GM21723 (cell line): ENCODE measurements around the gene ITSN1.
"Not testable (repeated sequence)": the region's sequence is repeated elsewhere in the genome, so short reads cannot be mapped to it uniquely, and the experiment has no call there.

Experiments used
- ATAC-seq: cut with Tn5 transposase; IDR thresholded peaks from one replicate; pipeline ENCODE4 v1.9.1; 2021; ENCODE audit warnings: mild to moderate bottlenecking, moderate library complexity; ENCODE audit not compliant: unreplicated experiment

The ITSN1 gene

GRCh38 chr21:33915368-33916199 is 273.3 kb downstream of the ITSN1 start, which contains the start of gene ATP5PO:
Gene ATP5PO, minus strand, starts transcription at chr21:33915804. Its CDS starts 41 bp downstream, at chr21:33915763.
- ATAC-seq = peak; percentile 96

- peak; percentile 10 for ATAC-seq
Measured at GRCh38 chr21:33916200-33916567, 273.9 kb downstream of the ITSN1 start.

- no peak for ATAC-seq
Measured at GRCh38 chr21:33917421-33917820, 275.1 kb downstream of the ITSN1 start.

DNA sequence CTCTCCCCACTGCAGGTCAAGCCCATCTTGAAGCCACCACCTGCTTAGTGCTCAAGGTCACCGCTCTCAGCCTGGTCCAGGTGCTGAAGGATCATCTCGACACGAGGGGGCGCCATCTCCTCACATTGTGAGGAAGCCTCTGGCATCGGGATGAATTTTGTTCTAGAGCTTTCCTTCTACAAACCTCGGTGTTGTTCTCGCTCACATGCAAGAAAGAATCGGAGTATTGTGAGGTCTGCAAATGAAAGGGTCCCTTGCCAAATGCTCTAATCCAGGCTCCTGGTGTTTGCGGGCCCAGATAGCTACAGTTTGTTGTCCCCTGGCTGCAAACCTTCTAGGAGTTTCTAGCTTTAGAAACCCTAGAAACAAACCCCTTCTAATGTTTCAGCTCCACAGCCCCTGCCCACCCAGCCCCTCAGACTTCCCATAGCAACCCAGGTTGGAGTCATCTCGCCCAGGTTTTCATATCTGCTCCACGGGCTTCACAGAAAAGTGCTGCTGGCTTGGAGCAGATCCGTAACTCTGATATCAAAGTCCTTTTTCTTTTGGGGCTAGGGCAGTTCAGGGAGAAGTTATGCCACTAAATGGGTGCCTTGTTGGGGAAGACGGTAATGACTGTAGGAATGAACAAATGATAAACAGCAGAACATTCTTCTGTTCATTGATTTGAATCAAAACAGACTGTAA is 281.9 kb downstream of the ITSN1 start:
- ATAC-seq = peak; percentile 96

DNA sequence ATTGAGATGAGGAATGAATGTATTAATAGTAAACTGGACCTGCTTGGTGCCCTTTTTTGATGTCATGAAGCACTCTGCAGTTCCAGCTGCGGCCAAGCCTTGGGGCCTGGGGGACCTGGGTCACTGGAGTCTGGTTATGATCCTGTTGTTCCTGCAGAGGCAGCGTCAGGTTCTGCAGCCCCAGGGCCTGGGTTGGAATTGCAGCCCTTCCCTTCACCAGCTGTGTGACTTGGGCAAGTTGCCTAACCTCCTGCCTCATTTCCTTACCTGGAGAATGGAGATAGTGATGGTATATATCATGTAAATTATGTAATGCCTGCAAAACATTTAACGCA is 282.4 kb downstream of the ITSN1 start:
- ATAC-seq = no peak

DNA sequence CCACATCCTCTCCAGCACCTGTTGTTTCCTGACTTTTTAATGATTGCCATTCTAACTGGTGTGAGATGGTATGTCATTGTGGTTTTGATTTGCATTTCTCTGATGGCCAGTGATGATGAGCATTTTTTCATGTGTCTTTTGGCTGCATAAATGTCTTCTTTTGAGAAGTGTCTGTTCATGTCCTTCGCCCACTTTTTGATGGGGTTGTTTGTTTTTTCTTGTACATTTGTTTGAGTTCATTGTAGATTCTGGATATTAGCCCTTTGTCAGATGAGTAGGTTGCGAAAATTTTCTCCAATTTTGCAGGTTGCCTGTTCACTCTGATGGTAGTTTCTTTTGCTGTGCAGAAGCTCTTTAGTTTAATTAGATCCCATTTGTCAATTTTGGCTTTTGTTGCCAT is 283.9 kb downstream of the ITSN1 start:
- ATAC-seq = not testable (repeated sequence)

GRCh38 chr21:33931052-33931798 is 288.9 kb downstream of the ITSN1 start:
- not testable (repeated sequence) for ATAC-seq

GRCh38 chr21:33931799-33932390 is 289.6 kb downstream of the ITSN1 start:
- ATAC-seq = no peak

DNA sequence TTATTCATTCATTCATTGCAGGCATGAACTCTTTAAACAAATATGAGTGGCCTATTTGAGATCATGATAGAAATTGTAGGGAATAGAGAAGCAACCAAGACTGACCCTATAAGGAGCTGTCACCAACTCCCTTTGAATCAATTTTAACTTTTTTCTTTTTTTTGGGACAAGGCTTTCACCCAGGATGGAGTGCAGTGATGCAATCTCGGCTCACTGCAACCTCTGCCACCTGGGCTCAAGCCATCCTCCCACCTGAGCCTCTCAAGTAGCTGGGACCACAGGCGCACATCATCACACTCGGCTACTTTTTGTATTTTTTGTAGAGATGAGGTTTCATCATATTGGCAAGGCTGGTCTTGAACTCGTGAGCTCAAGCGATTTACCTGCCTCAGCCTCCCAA is 290.4 kb downstream of the ITSN1 start:
- no peak for ATAC-seq

DNA sequence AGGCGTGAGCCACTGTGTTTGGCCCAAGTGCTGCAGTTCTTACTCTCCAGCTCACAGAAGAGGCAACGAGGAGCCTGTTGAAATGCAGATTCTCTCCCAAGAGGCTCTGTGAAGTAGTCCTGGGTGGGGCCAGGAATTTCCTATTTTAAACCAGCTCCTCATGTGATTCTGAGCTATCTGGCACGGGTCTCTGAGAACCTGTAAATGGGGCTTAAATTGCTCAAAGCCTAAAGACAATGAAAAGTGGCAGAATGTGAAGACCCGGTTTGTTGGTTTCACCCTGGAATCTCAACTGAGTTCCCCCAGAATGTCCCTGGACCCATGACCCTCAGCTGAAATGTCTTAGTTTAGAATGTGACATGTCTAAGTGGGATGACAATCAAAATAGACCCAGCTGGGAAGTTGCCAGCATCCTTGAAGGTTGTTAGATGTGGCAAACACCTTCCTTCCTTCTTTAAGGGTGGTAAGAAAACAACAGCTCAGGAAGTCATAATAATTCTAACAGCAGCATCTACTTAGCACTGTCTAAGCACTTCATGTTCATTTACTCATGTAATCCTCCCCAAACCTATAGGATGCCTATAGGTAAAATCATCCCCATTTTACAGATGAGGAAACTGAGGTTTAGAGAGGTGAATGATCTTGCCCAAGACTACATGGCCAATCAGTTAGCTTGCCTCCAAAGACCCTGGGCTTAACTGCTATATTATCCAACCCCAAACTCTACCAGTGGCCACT is 294.2 kb downstream of the ITSN1 start:
- ATAC-seq = no peak

DNA sequence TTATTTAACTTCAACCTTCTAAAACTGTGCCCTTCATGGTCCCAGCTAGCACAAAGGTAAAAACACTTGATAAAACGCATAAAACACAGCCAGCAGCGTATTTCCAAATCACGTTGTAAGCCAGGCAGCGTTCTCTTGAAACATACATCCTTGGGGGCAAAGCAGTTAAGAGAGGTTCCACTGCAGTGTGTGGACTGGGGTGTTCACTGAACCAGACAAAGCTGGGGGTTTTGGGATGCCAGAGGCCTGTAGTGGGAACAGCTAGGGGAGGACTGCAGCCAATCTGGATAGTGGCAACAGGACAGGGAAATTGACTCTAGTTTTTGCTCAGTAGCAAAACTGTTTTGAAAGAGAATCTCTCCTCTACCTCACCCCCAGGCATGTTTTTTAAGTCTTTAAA is 294.8 kb downstream of the ITSN1 start:
- no peak for ATAC-seq

DNA sequence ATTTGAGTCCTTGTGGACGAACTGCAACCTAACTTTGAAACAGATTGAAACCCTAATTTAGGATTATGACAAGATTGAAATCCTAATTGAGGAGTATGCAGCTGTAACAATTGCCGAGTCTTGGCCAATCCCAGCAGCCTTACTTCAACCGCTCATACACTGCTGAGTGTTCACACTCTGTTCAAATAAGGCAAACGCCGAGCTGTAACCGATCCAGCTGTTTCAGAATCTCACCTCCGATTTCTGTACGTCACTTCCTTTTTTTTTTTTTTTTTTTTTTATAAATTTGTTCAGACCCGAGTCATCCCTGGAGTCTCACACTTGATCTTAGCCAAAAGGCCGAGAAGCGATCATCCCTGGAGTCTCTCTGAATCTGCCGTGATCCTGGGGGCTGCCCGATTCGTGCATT is 295.6 kb downstream of the ITSN1 start:
- no peak for ATAC-seq

GRCh38 chr21:33938381-33938780 is 296.1 kb downstream of the ITSN1 start:
- ATAC-seq = no peak

GRCh38 chr21:33939226-33939625 is 296.9 kb downstream of the ITSN1 start:
- ATAC-seq = no peak

DNA sequence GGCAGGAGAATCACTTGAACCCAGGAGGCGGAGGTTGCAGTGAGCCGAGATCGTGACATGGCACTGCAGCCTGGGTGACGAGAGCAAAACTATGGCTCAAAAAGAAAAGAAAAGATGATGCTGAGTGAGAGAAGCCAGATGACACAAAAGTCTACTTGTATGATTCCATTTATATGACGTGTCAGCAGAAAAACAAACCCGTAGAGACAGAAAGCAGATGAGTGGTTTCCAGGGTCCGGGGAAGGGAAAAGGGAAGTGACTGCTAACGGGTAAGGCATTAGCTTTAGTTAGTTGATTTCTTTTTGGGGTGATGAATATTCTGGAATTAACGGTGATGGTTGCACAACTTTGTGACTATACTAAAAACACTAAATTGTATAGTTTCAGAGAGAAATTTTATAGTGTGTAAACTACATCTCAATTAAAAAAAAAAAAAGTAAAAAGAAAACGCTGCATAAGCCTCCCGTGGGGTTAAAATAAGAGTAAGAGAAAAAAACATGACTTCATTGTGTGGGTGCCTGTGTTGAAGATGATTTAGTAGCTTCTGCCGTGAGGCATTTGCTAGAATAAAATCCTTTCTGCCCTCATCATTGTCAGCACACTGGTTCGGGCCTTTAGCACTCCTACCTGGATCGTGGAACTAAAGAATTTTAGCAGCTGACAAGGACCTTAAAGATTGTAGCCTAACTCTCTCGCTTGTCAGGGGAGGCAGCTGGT is 298.0 kb downstream of the ITSN1 start:
- ATAC-seq = no peak

GRCh38 chr21:33940881-33941245 is 298.6 kb downstream of the ITSN1 start:
- ATAC-seq = no peak

GRCh38 chr21:33942426-33942825 is 300.1 kb downstream of the ITSN1 start:
- ATAC-seq = no peak

DNA sequence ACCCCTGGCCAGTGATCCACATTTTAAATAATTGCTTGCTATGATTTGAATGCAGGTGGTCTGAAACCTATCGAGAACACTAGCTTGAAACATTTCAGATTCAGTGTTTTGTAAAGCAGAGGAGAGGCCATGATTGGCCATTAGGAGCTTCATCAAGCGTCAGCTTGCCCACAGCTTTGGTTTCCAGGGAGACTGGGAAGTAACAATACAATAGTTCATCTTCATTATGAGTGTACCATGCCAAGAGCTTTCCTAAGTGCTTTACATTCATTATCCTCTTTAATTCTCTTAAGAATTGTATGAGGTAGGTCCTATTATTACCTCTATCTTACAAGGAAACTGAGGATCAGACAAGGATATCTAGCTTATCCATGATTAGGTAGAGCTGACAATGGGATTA is 301.0 kb downstream of the ITSN1 start:
- no peak for ATAC-seq

DNA sequence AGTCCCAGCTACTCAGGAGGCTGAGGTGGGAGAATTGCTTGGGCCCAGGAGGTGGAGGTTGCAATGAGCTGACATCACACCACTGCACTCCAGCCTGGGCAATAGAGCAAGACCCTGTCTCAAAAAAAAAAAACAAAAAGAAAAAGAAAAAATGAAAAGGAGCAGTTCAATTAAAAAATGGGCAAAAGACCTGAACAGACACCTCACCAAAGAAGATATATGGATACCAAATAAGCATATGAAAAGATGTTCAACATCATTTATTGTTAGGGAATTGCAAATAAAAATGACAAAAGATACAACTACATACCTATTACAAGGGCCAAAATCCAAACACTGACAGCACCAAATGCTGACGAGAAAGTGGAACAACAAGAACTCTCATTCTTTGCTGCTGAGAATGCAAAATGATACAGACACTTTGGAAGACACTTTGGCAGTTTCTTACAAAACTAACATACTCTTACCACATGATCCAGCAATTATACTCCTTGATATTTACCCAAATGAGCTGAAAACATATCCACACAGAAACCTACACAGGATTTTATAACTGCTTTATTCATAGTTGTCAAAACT is 302.0 kb downstream of the ITSN1 start:
- ATAC-seq = no peak
